CD14-positive monocyte (primary cell): ENCODE data around the gene MYRFL. TPM values are rescaled to one million over a fixed set of nuclear protein-coding genes. Genes with fewer than 3 reads are reported as not detected.

Source experiments
- DNase-seq, 3 donors: peaks; one replicate each; pipeline ENCODE4 v3.0.0-alpha.2; 2011 to 2022
- H2AFZ ChIP-seq: 2 replicates; pipeline ENCODE4 v1.6.0; 2012; ENCODE audit warnings: mild to moderate bottlenecking, low read depth, low read length, inconsistent platforms; ENCODE audit not compliant: insufficient read depth, poor library complexity, severe bottlenecking
- H3K27ac ChIP-seq, 2 donors: 1 replicate in 1 of 2; 2 replicates in 1 of 2; pipeline ENCODE4 v1.5.1; 2012 to 2013; ENCODE audit warnings: low read length in 2 of 2, control low read depth in 1 of 2, inconsistent platforms in 1 of 2, low read depth in 1 of 2, mild to moderate bottlenecking in 1 of 2
- H3K27me3 ChIP-seq, 2 donors: one replicate each; pipeline versions ENCODE4 v1.6.0 to v1.6.1; 2011 to 2013; ENCODE audit warnings: low read length in 2 of 2; ENCODE audit not compliant: control insufficient read depth in 2 of 2, insufficient read depth in 2 of 2
- H3K36me3 ChIP-seq, 2 donors: replicated peaks in 1 of 2; 1 replicate in 1 of 2; 2 replicates in 1 of 2; pipeline versions ENCODE4 v1.5.1 to v1.6.1; 2012 to 2013; ENCODE audit warnings: low read length in 2 of 2, control low read depth in 1 of 2, inconsistent platforms in 1 of 2, mild to moderate bottlenecking in 1 of 2; ENCODE audit not compliant: insufficient read depth in 2 of 2, control insufficient read depth in 1 of 2
- H3K4me1 ChIP-seq, 2 donors: 1 replicate in 1 of 2; 2 replicates in 1 of 2; pipeline versions ENCODE4 v1.5.1 to v1.6.1; 2012 to 2013; ENCODE audit warnings: low read length in 2 of 2, control low read depth in 1 of 2, inconsistent platforms in 1 of 2, mild to moderate bottlenecking in 1 of 2, moderate library complexity in 1 of 2; ENCODE audit not compliant: insufficient read depth in 2 of 2, control insufficient read depth in 1 of 2
- H3K4me2 ChIP-seq: replicated peaks from 2 replicates; pipeline ENCODE3; 2012; ENCODE audit warnings: low read length, moderate library complexity, mild to moderate bottlenecking; ENCODE audit not compliant: poor library complexity, severe bottlenecking; ENCODE audit errors: extremely low read depth
- H3K4me3 ChIP-seq, 3 experiments: fragments of 200-600 bp in 1 of 3; sonication (generic) in 1 of 3; replicated peaks in 1 of 3; 1 replicate in 2 of 3; 2 replicates in 1 of 3; pipeline ENCODE4 v1.5.1; 2011 to 2013; ENCODE audit warnings: low read length in 3 of 3, mild to moderate bottlenecking in 3 of 3, control low read depth in 2 of 3, low read depth in 2 of 3, inconsistent platforms in 1 of 3, moderate library complexity in 1 of 3
- H3K79me2 ChIP-seq: 2 replicates; pipeline ENCODE4 v1.6.0; 2012; ENCODE audit warnings: mild to moderate bottlenecking, control low read depth, inconsistent platforms, low read length, moderate library complexity; ENCODE audit not compliant: insufficient read depth
- H3K9ac ChIP-seq: 2 replicates; pipeline ENCODE4 v1.6.0; 2017; ENCODE audit warnings: low read length, mild to moderate bottlenecking; ENCODE audit not compliant: insufficient read depth, poor library complexity, severe bottlenecking
- H3K9me3 ChIP-seq, 2 donors: replicated peaks in 1 of 2; 1 replicate in 1 of 2; 2 replicates in 1 of 2; pipeline versions ENCODE4 v1.5.1 to v1.6.1; 2012 to 2013; ENCODE audit warnings: low read length in 2 of 2, control low read depth in 1 of 2; ENCODE audit not compliant: control insufficient read depth in 1 of 2, insufficient read depth in 1 of 2
- H4K20me1 ChIP-seq: 2 replicates; pipeline ENCODE4 v1.6.0; 2012; ENCODE audit warnings: mild to moderate bottlenecking, low read length, control low read depth, moderate library complexity; ENCODE audit not compliant: insufficient read depth
- H3K27ac Mint-ChIP-seq, 7 donors: one replicate each; pipeline ENCODE4 v1.8.0; 2020; ENCODE audit warnings: mild to moderate bottlenecking in 7 of 7, mixed read lengths in 7 of 7, moderate library complexity in 6 of 7, inconsistent platforms in 2 of 7
- H3K27me3 Mint-ChIP-seq, 3 donors: one replicate each; pipeline ENCODE4 v1.8.0; 2021 to 2022; ENCODE audit warnings: low read depth in 3 of 3, mild to moderate bottlenecking in 3 of 3, mixed read lengths in 3 of 3, moderate library complexity in 3 of 3, inconsistent platforms in 1 of 3
- H3K36me3 Mint-ChIP-seq, 2 donors: one replicate each; pipeline ENCODE4 v1.8.0; 2020; ENCODE audit warnings: mixed read lengths in 2 of 2, inconsistent platforms in 1 of 2, mild to moderate bottlenecking in 1 of 2
- H3K4me1 Mint-ChIP-seq: one replicate; pipeline ENCODE4 v1.8.0; 2020; ENCODE audit warnings: mild to moderate bottlenecking, mixed read lengths
- H3K4me3 Mint-ChIP-seq, 2 donors: one replicate each; pipeline ENCODE4 v1.8.0; 2020; ENCODE audit warnings: mild to moderate bottlenecking in 2 of 2, mixed read lengths in 2 of 2, moderate library complexity in 1 of 2
- H3K9me3 Mint-ChIP-seq, 7 donors: one replicate each; pipeline ENCODE4 v1.8.0; 2020 to 2022; ENCODE audit warnings: mixed read lengths in 7 of 7, mild to moderate bottlenecking in 6 of 7, moderate library complexity in 6 of 7, inconsistent platforms in 2 of 7
- CTCF ChIP-seq: fragments of 200-600 bp; IDR thresholded peaks from one replicate; pipeline ENCODE4 v1.8.0; 2022; ENCODE audit warnings: antibody characterized with exemption, mild to moderate bottlenecking
- WGBS: methylation state at CpG from one replicate; pipeline ENCODE4 v1.1.5; 2013; ENCODE audit warnings: missing lambda C conversion rate; ENCODE audit not compliant: insufficient coverage; 5-methylcytosine and 5-hydroxymethylcytosine counted together
- intact Hi-C, 2 donors: fragments of 100-400 bp; cut with micrococcal nuclease; formaldehyde crosslinking; loops; one replicate each; pipeline versions ENCODE4 v1.15.0 to v1.15.1; 2023
- polyA plus RNA-seq, 3 donors: library from polyadenylated mRNA; depleted of rRNA in 1 of 3; unstranded in 2 of 3; stranded (reverse) in 1 of 3; fragments of 300-500 nt in 2 of 3; fragments of >200 nt in 1 of 3; fragmentation: Illumina TruSeq in 2 of 3; gene quantifications; 1 replicate in 2 of 3; 2 replicates in 1 of 3; pipeline ENCODE4 v1.2.3, GENCODE V29; 2012 to 2021

MYRFL gene
- polyA plus RNA-seq, 3 donors, result not detected

GRCh38 chr12:69837191-69837590 is 12.2 kb downstream of the MYRFL start:
- Histone ChIP-seq H3K4me2 (no peak overlapping the region), H3K4me1 (no peaks in the 10 kb centered on the region), H2AFZ (no peak overlapping the region), H3K27me3 (no peaks in the 10 kb centered on the region), H3K9ac (no peak overlapping the region), H3K4me3 (no peak overlapping the region), H3K27ac (no peak overlapping the region), H3K9me3 (no peaks in the 10 kb centered on the region), H4K20me1 (no peaks in the 10 kb centered on the region), H3K36me3 (no peaks in the 10 kb centered on the region), H3K79me2 (no peaks in the 10 kb centered on the region)
- Mint-ChIP-seq H3K4me1 (no peaks in the 10 kb centered on the region), H3K9me3 (peaks cover 0 to 2% (median 0%) of the 10 kb centered on the region in 7 donors), H3K4me3 (no peak overlapping the region), H3K27ac (no peak overlapping the region), H3K36me3 (no peaks in the 10 kb centered on the region), H3K27me3 (peaks cover 0 to 14% (median 8%) of the 10 kb centered on the region in 3 donors)
- no peak for DNase-seq
- TF ChIP-seq CTCF, result no peak
- intact Hi-C loops, result no loop called here
- no CpG with 5 or more reads among the region's 4 CpGs for WGBS

DNA sequence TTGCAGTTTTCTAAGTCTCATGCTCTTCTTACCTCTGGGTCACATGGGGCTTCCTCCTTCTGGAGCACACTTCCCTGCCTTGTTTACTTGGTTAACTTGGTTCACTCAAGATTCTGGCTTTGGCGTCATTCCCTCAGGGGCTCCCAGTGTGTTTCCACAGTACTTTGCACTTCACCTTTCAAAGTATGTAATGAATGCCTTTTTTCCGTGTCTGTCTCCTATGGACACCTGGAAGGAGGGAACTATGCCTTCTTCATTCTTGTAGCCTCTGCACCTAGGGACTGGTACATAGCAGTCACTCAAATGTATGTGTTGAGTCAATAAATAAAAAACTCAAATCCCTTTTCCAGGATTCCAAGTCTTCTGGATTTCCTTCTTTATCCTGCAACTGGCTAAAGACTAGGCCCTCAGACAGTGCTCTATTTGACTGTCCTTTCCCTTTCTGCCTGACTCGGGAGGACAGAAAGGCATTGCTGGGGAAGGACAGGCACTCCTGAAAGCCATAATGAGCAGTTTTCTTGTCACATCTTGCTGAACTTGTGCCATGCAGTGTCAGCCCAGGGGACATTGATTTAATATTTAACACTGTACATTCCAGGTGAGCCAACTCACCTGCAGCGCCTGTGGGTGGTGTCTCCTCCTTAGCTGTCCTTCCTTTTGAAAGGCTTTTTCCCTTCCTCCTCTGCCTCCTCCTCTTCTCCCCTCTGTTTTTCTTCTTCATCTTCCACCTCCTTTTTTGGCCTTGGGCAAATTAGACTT is 12.8 kb downstream of the MYRFL start:
- Histone ChIP-seq H3K9ac (no peak overlapping the region), H3K36me3 (no peaks in the 10 kb centered on the region)
- WGBS, result 90% methylated on average over 2 of the region's 4 CpGs

More for the DNA sequence above, 12.8 kb downstream of the MYRFL start:
- H3K9me3 ChIP-seq, result no peaks in the 10 kb centered on the region
- Mint-ChIP-seq H3K4me1 (no peaks in the 10 kb centered on the region), H3K36me3 (no peaks in the 10 kb centered on the region), H3K4me3 (no peak overlapping the region), H3K9me3 (peaks cover 0 to 2% (median 0%) of the 10 kb centered on the region in 7 donors), H3K27ac (peak overlapping the region in 1 of 7 donors; percentile 46), H3K27me3 (peaks cover 0 to 12% (median 4%) of the 10 kb centered on the region in 3 donors)
- no peak overlapping the region for H2AFZ ChIP-seq
- intact Hi-C loops, result no loop called here
- H3K4me2 ChIP-seq, result no peak overlapping the region
- no peaks in the 10 kb centered on the region for H3K4me1 ChIP-seq
- no peak overlapping the region for H3K27ac ChIP-seq
- TF ChIP-seq CTCF, result no peak
- H3K27me3 ChIP-seq, result no peaks in the 10 kb centered on the region
- H3K79me2 ChIP-seq, result no peaks in the 10 kb centered on the region
- no peak for DNase-seq
- H3K4me3 ChIP-seq, result no peak overlapping the region
- no peaks in the 10 kb centered on the region for H4K20me1 ChIP-seq
